ENCODE data around the gene CFAP20DC. TPM values are rescaled to one million over a fixed set of nuclear protein-coding genes. Genes with fewer than 3 reads are reported as not detected.

Gene CFAP20DC
- total RNA-seq, 1 experiment from 2014 or later, result 4.5 TPM

- Histone ChIP-seq H3K27ac (ENCODE audit: insufficient read length, low read depth, low read length) (no peak overlapping the region), H3K23ac (ENCODE audit: insufficient read length, low read depth, low read length) (no peak overlapping the region), H3K27me3 (ENCODE audit: insufficient read depth, low read length) (no peaks in the 10 kb centered on the region), H2BK15ac (ENCODE audit: low read depth, low read length) (no peak overlapping the region), H3T11ph (ENCODE audit: low read length) (no peak overlapping the region), H4K91ac (ENCODE audit: insufficient read length, low read depth, low read length) (no peak overlapping the region), H2BK20ac (ENCODE audit: low read depth, low read length, poor library complexity, severe bottlenecking) (no peak overlapping the region), H2AFZ (ENCODE audit: low read length) (no peak overlapping the region), H3K18ac (ENCODE audit: insufficient read length, low read depth, low read length) (no peak overlapping the region), H3K23me2 (ENCODE audit: insufficient read length, low read depth, low read length, poor library complexity, severe bottlenecking) (no peaks in the 10 kb centered on the region), H3K9me3 (ENCODE audit: control insufficient read depth, low read depth, low read length) (no peaks in the 10 kb centered on the region), H3K4ac (ENCODE audit: low read depth, low read length) (no peak overlapping the region), H4K20me1 (ENCODE audit: control insufficient read depth, insufficient read depth, insufficient read length) (no peaks in the 10 kb centered on the region), H4K8ac (replicated peaks; ENCODE audit: insufficient read length, low read depth, low read length) (no peak overlapping the region), H3K4me1 (ENCODE audit: insufficient read depth, low read length) (no peaks in the 10 kb centered on the region), H3K9ac (ENCODE audit: extremely low read depth, insufficient read length, low read length) (no peak overlapping the region), H2BK12ac (ENCODE audit: insufficient read length, low read depth, low read length) (no peak overlapping the region), H3K79me1 (ENCODE audit: insufficient read depth, low read depth, low read length, poor library complexity, severe bottlenecking) (no peaks in the 10 kb centered on the region), H2BK120ac (ENCODE audit: low read depth, low read length, poor library complexity, severe bottlenecking) (no peak overlapping the region), H3K56ac (ENCODE audit: insufficient read length, low read depth, low read length) (no peak overlapping the region), H3K4me2 (ENCODE audit: insufficient read depth, insufficient read length, low read length) (no peak overlapping the region), H2AK5ac (ENCODE audit: insufficient read length, low read length) (no peak overlapping the region), H4K5ac (ENCODE audit: insufficient read length, low read depth, low read length) (peak overlapping the region; percentile 50), H3K14ac (ENCODE audit: insufficient read depth, low read length) (no peak overlapping the region), H2BK5ac (ENCODE audit: insufficient read length, low read length) (no peak overlapping the region), H3K79me2 (ENCODE audit: insufficient read depth, low read length) (no peaks in the 10 kb centered on the region)
- Mint-ChIP-seq H3K4me3 (no peak overlapping the region), H3K27me3 (ENCODE audit: low read depth) (no peaks in the 10 kb centered on the region), H3K27ac (no peak overlapping the region), H3K9me3 (no peaks in the 10 kb centered on the region), H3K36me3 (ENCODE audit: insufficient read depth in 1 of 3, low read depth in 3 of 3) (no peaks in the 10 kb centered on the region), H3K4me1 (no peaks in the 10 kb centered on the region)
- DNase-seq, result no peak
- WGBS (ENCODE audit: extremely low coverage, insufficient read length, low lambda C conversion rate), result no CpG with 5 or more reads among the region's 6 CpGs
- TF ChIP-seq CTCF (conservative IDR thresholded peaks at IDR 0.05), result no peak
Measured at GRCh38 chr3:58742239-58742638, 307.6 kb downstream of the CFAP20DC start.
